Measurements from ENCODE around the gene CREG1. TPM values are rescaled to one million over a fixed set of nuclear protein-coding genes. Genes with fewer than 3 reads are reported as not detected.

CREG1 gene
- total and polyA plus RNA-seq, 2 of the 8 experiments (the other 6 are each of a cell fraction or from before 2014, with no cell fraction given), result 29.8 to 30.1 TPM

- DNase-seq (ENCODE audit: low read depth in 1 of 2, low spot score in 2 of 2) (no peak), FAIRE-seq (no peak)
- 79% methylated on average over 2 of the region's 2 CpGs; no CpG with 5 or more reads in 1 of the 2 experiments for WGBS, 2 experiments (ENCODE audit: extremely low coverage in 1 of 2, insufficient coverage in 1 of 2, insufficient read length in 1 of 2, insufficient replicate concordance in 2 of 2, low coverage in 1 of 2, low lambda C conversion rate in 2 of 2, missing lambda C conversion rate in 1 of 2)
- no peak overlapping the region for H3K9ac ChIP-seq (replicated peaks in 1 of 4; ENCODE audit: extremely low read depth in 1 of 4, low read depth in 3 of 4, low read length in 3 of 4)
- peak overlapping the region; percentile 46; the same call in 1 of the 2 replicates for H2AFZ ChIP-seq (ENCODE audit: low read length)
- no peaks in the 10 kb centered on the region for H3K27me3 ChIP-seq (replicated peaks in 1 of 4; ENCODE audit: control insufficient read depth in 3 of 4, extremely low read depth in 1 of 4, insufficient read depth in 3 of 4, low read length in 3 of 4)
- no peak overlapping the region for H2BK15ac ChIP-seq (ENCODE audit: low read length)
- no peaks in the 10 kb centered on the region for H3K79me2 ChIP-seq (ENCODE audit: control insufficient read depth in 1 of 2, insufficient read depth in 2 of 2, low read length in 2 of 2)
- H4K8ac ChIP-seq (ENCODE audit: extremely low read depth, insufficient read depth, low read length), result no peak overlapping the region
- no peaks in the 10 kb centered on the region for H3K79me1 ChIP-seq (ENCODE audit: low read depth, low read length)
- no peaks in the 10 kb centered on the region for H3K9me3 ChIP-seq (ENCODE audit: insufficient read depth in 2 of 2, low read depth in 1 of 2, low read length in 1 of 2)
- no peak overlapping the region for H2BK20ac ChIP-seq (ENCODE audit: low read length)
- no peaks in the 10 kb centered on the region for H3K36me3 ChIP-seq (ENCODE audit: control insufficient read depth in 2 of 4, insufficient read depth in 4 of 4, low read length in 3 of 4)
- H2BK120ac ChIP-seq (replicated peaks; ENCODE audit: low read depth, low read length), result no peak overlapping the region
- H4K5ac ChIP-seq (ENCODE audit: insufficient read length, low read depth, low read length), result no peak overlapping the region
- H2AK5ac ChIP-seq (ENCODE audit: low read depth, low read length), result no peak overlapping the region
- no peaks in the 10 kb centered on the region for H3K4me1 ChIP-seq (replicated peaks in 1 of 4; ENCODE audit: control insufficient read depth in 3 of 4, insufficient read depth in 4 of 4, low read length in 3 of 4)
- H3K23ac ChIP-seq (ENCODE audit: insufficient read length), result no peak overlapping the region
- ChIA-PET POLR2A (ENCODE audit: partially characterized antibody) (interaction anchor here (1.9 kb wide), 1 partner anchor 19 kb away, joined by 7 read pairs; the partner anchor contains the start of gene CREG1), CTCF (ENCODE audit: partially characterized antibody) (interaction anchor here (1.0 to 1.8 kb wide), 5 partner anchors 16 to 121 kb away, joined by 3 to 7 read pairs (median 5); no protein-coding TSS in a partner anchor)
- no peak overlapping the region for H3K27ac ChIP-seq (ENCODE audit: low read depth, low read length)
- no peak overlapping the region for H3K56ac ChIP-seq (replicated peaks; ENCODE audit: insufficient read length, low read depth, low read length)
- H4K91ac ChIP-seq (replicated peaks; ENCODE audit: insufficient read length, low read length), result no peak overlapping the region
- no peak overlapping the region for H3K4me3 ChIP-seq (ENCODE audit: extremely low read depth in 1 of 4, insufficient read depth in 2 of 4, low read depth in 3 of 4, low read length in 4 of 4)
- no peaks in the 10 kb centered on the region; the same call in 1 of the 2 replicates for H3K23me2 ChIP-seq (ENCODE audit: low read depth, low read length)
- no peak overlapping the region for H3K4me2 ChIP-seq (ENCODE audit: insufficient read depth in 1 of 2, low read depth in 2 of 2, low read length in 2 of 2)
- peak overlapping the region; percentile 21; the same call in 1 of the 2 replicates for H2BK5ac ChIP-seq (ENCODE audit: low read depth, low read length)
- no peak overlapping the region for H2BK12ac ChIP-seq (ENCODE audit: low read depth, low read length)
- no peak overlapping the region for H3K14ac ChIP-seq (ENCODE audit: insufficient read length)
- H3K18ac ChIP-seq (ENCODE audit: extremely low read depth, low read length), result no peak overlapping the region
- H3K4ac ChIP-seq (replicated peaks; ENCODE audit: insufficient read length, low read depth, low read length), result no peak overlapping the region
- no peaks in the 10 kb centered on the region for H4K20me1 ChIP-seq (replicated peaks in 1 of 2; ENCODE audit: control insufficient read depth in 1 of 2, insufficient read depth in 2 of 2, low read length in 2 of 2)
- TF ChIP-seq YY1 (IDR thresholded peaks at IDR 0.05; ENCODE audit: low read depth, low read length) (no peak), ZNF274 (IDR thresholded peaks at IDR 0.05; ENCODE audit: borderline replicate concordance, extremely low read depth, low read length) (no peak), GTF2F1 (IDR thresholded peaks at IDR 0.05; ENCODE audit: borderline replicate concordance, low read depth, low read length) (no peak), MAFK (IDR thresholded peaks at IDR 0.05; ENCODE audit: low read depth, low read length) (no peak), RXRA (IDR thresholded peaks at IDR 0.05; ENCODE audit: insufficient read depth, low read depth, low read length) (no peak), BRCA1 (IDR thresholded peaks at IDR 0.05; ENCODE audit: low read depth, low read length) (no peak), CBX5 (IDR thresholded peaks at IDR 0.05; ENCODE audit: low read depth, low read length) (no peak), SP2 (IDR thresholded peaks at IDR 0.05; ENCODE audit: low read length) (no peak), BACH1 (IDR thresholded peaks at IDR 0.05; ENCODE audit: low read length) (no peak), SIX5 (IDR thresholded peaks at IDR 0.05; ENCODE audit: low read depth, low read length) (no peak), RFX5 (IDR thresholded peaks at IDR 0.05; ENCODE audit: borderline replicate concordance, low read depth, low read length) (no peak), ASH2L (IDR thresholded peaks at IDR 0.05; ENCODE audit: low read length) (no peak), RAD21 (IDR thresholded peaks at IDR 0.05 in 1 of 2, conservative IDR thresholded peaks at IDR 0.05 in 1 of 2; ENCODE audit: low read depth in 2 of 2, low read length in 2 of 2) (no peak), SP4 (IDR thresholded peaks at IDR 0.05; ENCODE audit: low read length) (no peak), E2F6 (IDR thresholded peaks at IDR 0.05) (no peak)
These were observed 19.5 kb upstream of the CREG1 start for GRCh38 chr1:167573035-167573434.

Measured in H1 (cell line).